Bronchial smooth muscle cell (primary cell): ENCODE measurements around the gene APAF1. TPM values are rescaled to one million over a fixed set of nuclear protein-coding genes. Genes with fewer than 3 reads are reported as not detected.

ENCODE experiments used
- total RNA-seq: library from RNA; depleted of rRNA; stranded (reverse); fragments of >200 nt; gene quantifications from 2 replicates; pipeline ENCODE4 v1.2.1, GENCODE V29; 2014

APAF1 gene
- 15.3 and 17.3 TPM in 2 replicates for total RNA-seq

GRCh38 chr12:98644712-98645571, at the start of gene APAF1, which contains the start of gene IKBIP:
APAF1 (plus strand) TSS chr12:98645290; CDS start chr12:98648360, 3,070 bp downstream.
IKBIP (minus strand) TSS chr12:98644788; CDS start chr12:98644701, 87 bp downstream.

Other genes starting within 250 kb of the APAF1 start
- gene TMPO, start 129.7 kb upstream of the APAF1 start, total RNA-seq = 15.3 and 22.1 TPM in 2 replicates
- gene SLC25A3, start 51.6 kb upstream of the APAF1 start, total RNA-seq = 610 and 754 TPM in 2 replicates
- gene IKBIP, start 502 bp upstream of the APAF1 start, total RNA-seq = 18.8 and 48.5 TPM in 2 replicates